Endothelial cell (in vitro differentiated cells): Measurements from ENCODE around the gene PAM16. TPM values are rescaled to one million over a fixed set of nuclear protein-coding genes. Genes with fewer than 3 reads are reported as not detected.

Experiments
- DNase-seq: peaks from one replicate; pipeline ENCODE4 v3.0.0; 2021; ENCODE audit warnings: low spot score
- H3K27ac Mint-ChIP-seq: one replicate; pipeline ENCODE4 v1.8.0; 2021; ENCODE audit warnings: mixed read lengths, inconsistent platforms; ENCODE audit not compliant: unreplicated experiment
- H3K27me3 Mint-ChIP-seq: one replicate; pipeline ENCODE4 v1.8.0; 2021; ENCODE audit warnings: mild to moderate bottlenecking, moderate library complexity, mixed read lengths, inconsistent platforms; ENCODE audit not compliant: unreplicated experiment
- H3K36me3 Mint-ChIP-seq: one replicate; pipeline ENCODE4 v1.8.0; 2021; ENCODE audit warnings: mild to moderate bottlenecking, low read depth, mixed read lengths, inconsistent platforms; ENCODE audit not compliant: unreplicated experiment
- H3K4me1 Mint-ChIP-seq: one replicate; pipeline ENCODE4 v1.8.0; 2021; ENCODE audit warnings: mild to moderate bottlenecking, mixed read lengths, inconsistent platforms; ENCODE audit not compliant: unreplicated experiment
- H3K4me3 Mint-ChIP-seq: one replicate; pipeline ENCODE4 v1.8.0; 2021; ENCODE audit warnings: mild to moderate bottlenecking, mixed read lengths, inconsistent platforms; ENCODE audit not compliant: unreplicated experiment
- H3K9me3 Mint-ChIP-seq: one replicate; pipeline ENCODE4 v1.8.0; 2021; ENCODE audit warnings: mixed read lengths, inconsistent platforms; ENCODE audit not compliant: unreplicated experiment
- CTCF ChIP-seq: fragments of 200-600 bp; sonication (generic); IDR thresholded peaks from one replicate; pipeline ENCODE4 v1.5.0; 2021; ENCODE audit warnings: antibody characterized with exemption; ENCODE audit not compliant: unreplicated experiment
- total RNA-seq: library from RNA; stranded (reverse); fragmentation: NEBNext Ultra II Directional; extraction: Animal tissue kit (Norgen Biotek cat#: 25700); gene quantifications from one replicate; pipeline ENCODE4 v1.2.1, GENCODE V29; 2021; ENCODE audit not compliant: unreplicated experiment

The PAM16 gene
- total RNA-seq, 1 donor from 2014 or later, result 29.5 TPM

- Mint-ChIP-seq H3K4me1 (no peaks in the 10 kb centered on the region), H3K27ac (no peak overlapping the region), H3K9me3 (no peaks in the 10 kb centered on the region), H3K27me3 (peaks cover 5% of the 10 kb centered on the region), H3K4me3 (no peak overlapping the region), H3K36me3 (no peaks in the 10 kb centered on the region)
- DNase-seq, result no peak
- no peak for TF ChIP-seq CTCF
Measured at GRCh38 chr16:4321286-4322120, 29.6 kb downstream of the PAM16 start.

GRCh38 chr16:4320571-4321137 is 30.5 kb downstream of the PAM16 start:
- no peak for DNase-seq
- Mint-ChIP-seq H3K9me3 (no peaks in the 10 kb centered on the region), H3K27me3 (peaks cover 5% of the 10 kb centered on the region), H3K4me3 (no peak overlapping the region), H3K36me3 (no peaks in the 10 kb centered on the region), H3K27ac (no peak overlapping the region), H3K4me1 (no peaks in the 10 kb centered on the region)
- no peak for TF ChIP-seq CTCF

GRCh38 chr16:4319454-4320421 is 31.4 kb downstream of the PAM16 start:
- no peak for TF ChIP-seq CTCF
- no peaks in the 10 kb centered on the region for H3K4me1 Mint-ChIP-seq
- H3K36me3 Mint-ChIP-seq, result no peaks in the 10 kb centered on the region
- H3K27ac Mint-ChIP-seq, result no peak overlapping the region
- H3K9me3 Mint-ChIP-seq, result no peaks in the 10 kb centered on the region
- DNase-seq, result no peak
- H3K4me3 Mint-ChIP-seq, result no peak overlapping the region
- H3K27me3 Mint-ChIP-seq, result peaks cover 8% of the 10 kb centered on the region

GRCh38 chr16:4318967-4319366 is 32.2 kb downstream of the PAM16 start:
- no peak for TF ChIP-seq CTCF
- no peak overlapping the region for H3K27ac Mint-ChIP-seq
- no peak for DNase-seq
- H3K4me3 Mint-ChIP-seq, result no peak overlapping the region
- H3K27me3 Mint-ChIP-seq, result peaks cover 13% of the 10 kb centered on the region
- no peaks in the 10 kb centered on the region for H3K9me3 Mint-ChIP-seq
- peaks cover 6% of the 10 kb centered on the region for H3K4me1 Mint-ChIP-seq
- H3K36me3 Mint-ChIP-seq, result no peaks in the 10 kb centered on the region
